Smooth muscle cell (in vitro differentiated cells): ENCODE results near the gene ZNF326. TPM values are rescaled to one million over a fixed set of nuclear protein-coding genes. Genes with fewer than 3 reads are reported as not detected.

Experiments
- DNase-seq: peaks from one replicate; lab custom pipeline; 2025; ENCODE audit not compliant: unreplicated experiment; lab: John Stamatoyannopoulos, UW
- H2AFZ ChIP-seq: fragments of 200-600 bp; sonication (generic); 2 replicates; pipeline ENCODE4 v1.6.0; 2016; ENCODE audit warnings: antibody characterized with exemption, low read depth, mild to moderate bottlenecking
- H3F3A ChIP-seq: fragments of 200-600 bp; sonication (generic); 2 replicates; pipeline ENCODE4 v1.6.0; 2017; ENCODE audit warnings: antibody characterized with exemption, low read depth
- H3K27ac ChIP-seq: fragments of 200-600 bp; sonication (generic); 2 replicates; pipeline ENCODE4 v1.5.1; 2016; ENCODE audit warnings: low read depth, mild to moderate bottlenecking
- H3K27me3 ChIP-seq: fragments of 200-600 bp; sonication (generic); 2 replicates; pipeline ENCODE4 v1.6.1; 2016; ENCODE audit warnings: low read depth, mild to moderate bottlenecking
- H3K36me3 ChIP-seq: fragments of 200-600 bp; sonication (generic); 2 replicates; pipeline ENCODE4 v1.5.1; 2016; ENCODE audit warnings: low read depth
- H3K4me1 ChIP-seq: fragments of 200-600 bp; sonication (generic); 2 replicates; pipeline ENCODE4 v1.5.1; 2016; ENCODE audit warnings: low read depth
- H3K4me2 ChIP-seq: fragments of 200-600 bp; sonication (generic); 2 replicates; pipeline ENCODE4 v1.6.0; 2016; ENCODE audit warnings: mild to moderate bottlenecking
- H3K4me3 ChIP-seq: fragments of 200-600 bp; sonication (generic); 2 replicates; pipeline ENCODE4 v1.5.1; 2016; ENCODE audit warnings: mild to moderate bottlenecking
- H3K79me2 ChIP-seq: fragments of 200-600 bp; sonication (generic); 2 replicates; pipeline ENCODE4 v1.6.0; 2016; ENCODE audit warnings: low read depth, mild to moderate bottlenecking
- H3K9ac ChIP-seq: fragments of 200-600 bp; sonication (generic); 2 replicates; pipeline ENCODE4 v1.6.0; 2016; ENCODE audit warnings: low read depth
- H3K9me3 ChIP-seq: fragments of 200-600 bp; sonication (generic); replicated peaks from 2 replicates; pipeline ENCODE4 v1.5.1; 2016; ENCODE audit warnings: low read depth
- H4K20me1 ChIP-seq: fragments of 200-600 bp; sonication (generic); 2 replicates; pipeline ENCODE4 v1.6.0; 2016; ENCODE audit warnings: low read depth
- WGBS: methylation state at CpG from one replicate; pipeline ENCODE4 v1.1.7; 2016; ENCODE audit warnings: low lambda C conversion rate; 5-methylcytosine and 5-hydroxymethylcytosine counted together
- polyA plus RNA-seq: library from polyadenylated mRNA; unstranded; fragments of >200 nt; fragmentation: Nextera tagmentation; extraction: Ambion mirVana; gene quantifications from 2 replicates; pipeline ENCODE4 v1.2.1, GENCODE V29; 2016
- total RNA-seq: library from RNA; depleted of rRNA; stranded (reverse); fragments of >200 nt; gene quantifications from 2 replicates; pipeline ENCODE4 v1.2.3, GENCODE V29; 2014
- TF ChIP-seq, protein P1 (sequence below): fragments of 200-600 bp; sonication (generic); IDR thresholded peaks from 2 replicates; pipeline ENCODE4 v1.5.1; 2017; ENCODE audit warnings: borderline replicate concordance, mild to moderate bottlenecking, antibody characterized with exemption; ENCODE audit not compliant: insufficient read depth, poor library complexity, severe bottlenecking

The ZNF326 gene
- total and polyA plus RNA-seq, 2 experiments from 2014 or later, result 7.7 to 12.8 TPM

GRCh38 chr1:89972024-89972423 lies 22.9 kb upstream of the ZNF326 start:
- H3K4me2 ChIP-seq, result no peak overlapping the region
- H3K9ac ChIP-seq, result no peak overlapping the region
- H3K4me3 ChIP-seq, result no peak overlapping the region
- peak overlapping the region; percentile 54 for H3K27ac ChIP-seq
- no peaks in the 10 kb centered on the region for H3K36me3 ChIP-seq
- no peaks in the 10 kb centered on the region for H3K9me3 ChIP-seq
- no peaks in the 10 kb centered on the region for H4K20me1 ChIP-seq
- TF ChIP-seq, protein P1, sequence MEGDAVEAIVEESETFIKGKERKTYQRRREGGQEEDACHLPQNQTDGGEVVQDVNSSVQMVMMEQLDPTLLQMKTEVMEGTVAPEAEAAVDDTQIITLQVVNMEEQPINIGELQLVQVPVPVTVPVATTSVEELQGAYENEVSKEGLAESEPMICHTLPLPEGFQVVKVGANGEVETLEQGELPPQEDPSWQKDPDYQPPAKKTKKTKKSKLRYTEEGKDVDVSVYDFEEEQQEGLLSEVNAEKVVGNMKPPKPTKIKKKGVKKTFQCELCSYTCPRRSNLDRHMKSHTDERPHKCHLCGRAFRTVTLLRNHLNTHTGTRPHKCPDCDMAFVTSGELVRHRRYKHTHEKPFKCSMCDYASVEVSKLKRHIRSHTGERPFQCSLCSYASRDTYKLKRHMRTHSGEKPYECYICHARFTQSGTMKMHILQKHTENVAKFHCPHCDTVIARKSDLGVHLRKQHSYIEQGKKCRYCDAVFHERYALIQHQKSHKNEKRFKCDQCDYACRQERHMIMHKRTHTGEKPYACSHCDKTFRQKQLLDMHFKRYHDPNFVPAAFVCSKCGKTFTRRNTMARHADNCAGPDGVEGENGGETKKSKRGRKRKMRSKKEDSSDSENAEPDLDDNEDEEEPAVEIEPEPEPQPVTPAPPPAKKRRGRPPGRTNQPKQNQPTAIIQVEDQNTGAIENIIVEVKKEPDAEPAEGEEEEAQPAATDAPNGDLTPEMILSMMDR, result no peak
- no peaks in the 10 kb centered on the region for H3F3A ChIP-seq
- H3K27me3 ChIP-seq, result no peaks in the 10 kb centered on the region
- H3K79me2 ChIP-seq, result no peaks in the 10 kb centered on the region
- H2AFZ ChIP-seq, result peak overlapping the region; percentile 47
- DNase-seq, result no peak
- no peaks in the 10 kb centered on the region for H3K4me1 ChIP-seq

- H3K27ac ChIP-seq, result no peak overlapping the region
- H3K4me2 ChIP-seq, result no peak overlapping the region
- TF ChIP-seq, protein P1, result no peak
- DNase-seq, result no peak
- H4K20me1 ChIP-seq, result no peaks in the 10 kb centered on the region
- no peaks in the 10 kb centered on the region for H3K27me3 ChIP-seq
- H3K4me3 ChIP-seq, result no peak overlapping the region
- no peak overlapping the region for H2AFZ ChIP-seq
- no peaks in the 10 kb centered on the region for H3K36me3 ChIP-seq
- no peaks in the 10 kb centered on the region for H3K79me2 ChIP-seq
- H3K9ac ChIP-seq, result no peak overlapping the region
- 49% methylated on average over 8 of the region's 8 CpGs for WGBS
- no peaks in the 10 kb centered on the region for H3K9me3 ChIP-seq
- H3F3A ChIP-seq, result no peaks in the 10 kb centered on the region
- no peaks in the 10 kb centered on the region for H3K4me1 ChIP-seq
Measured at GRCh38 chr1:89973471-89974127, 21.3 kb upstream of the ZNF326 start.

GRCh38 chr1:89974256-89974655 lies 20.7 kb upstream of the ZNF326 start:
- H4K20me1 ChIP-seq, result no peaks in the 10 kb centered on the region
- H3K36me3 ChIP-seq, result no peaks in the 10 kb centered on the region
- no peaks in the 10 kb centered on the region for H3F3A ChIP-seq
- no peaks in the 10 kb centered on the region for H3K79me2 ChIP-seq
- no peak overlapping the region for H3K4me2 ChIP-seq
- H2AFZ ChIP-seq, result no peak overlapping the region
- TF ChIP-seq, protein P1, result no peak
- no peaks in the 10 kb centered on the region for H3K27me3 ChIP-seq
- H3K9ac ChIP-seq, result no peak overlapping the region
- no peaks in the 10 kb centered on the region for H3K9me3 ChIP-seq
- no peaks in the 10 kb centered on the region for H3K4me1 ChIP-seq
- no peak overlapping the region for H3K4me3 ChIP-seq
- DNase-seq, result no peak
- 85% methylated on average over 4 of the region's 4 CpGs for WGBS
- H3K27ac ChIP-seq, result no peak overlapping the region
